HG02798 (cell line): ENCODE measurements around the gene RPIA.
"Not testable (repeated sequence)": the region's sequence is repeated elsewhere in the genome, so short reads cannot be mapped to it uniquely, and the experiment has no call there.

Experiments
- ATAC-seq: cut with Tn5 transposase; IDR thresholded peaks from one replicate; pipeline ENCODE4 v1.9.1; 2021; ENCODE audit warnings: mild to moderate bottlenecking; ENCODE audit not compliant: unreplicated experiment, poor library complexity

Gene RPIA

GRCh38 chr2:88729061-88729745, 37.7 kb downstream of the RPIA start:
- no peak for ATAC-seq

- no peak for ATAC-seq
These were observed 41.9 kb downstream of the RPIA start for GRCh38 chr2:88733155-88733902.

GRCh38 chr2:88735133-88735532, 43.7 kb downstream of the RPIA start:
- ATAC-seq: no peak

GRCh38 chr2:88735853-88736252, 44.4 kb downstream of the RPIA start:
- ATAC-seq: no peak

GRCh38 chr2:88736437-88736836, 45.0 kb downstream of the RPIA start:
- no peak for ATAC-seq

- no peak for ATAC-seq
These were observed 45.9 kb downstream of the RPIA start for GRCh38 chr2:88737385-88737784.

GRCh38 chr2:88738271-88738670, 46.8 kb downstream of the RPIA start:
- ATAC-seq: no peak

GRCh38 chr2:88739985-88740600, 48.6 kb downstream of the RPIA start:
- peak; percentile 83 for ATAC-seq

GRCh38 chr2:88746929-88747490, 55.5 kb downstream of the RPIA start:
- ATAC-seq: no peak

GRCh38 chr2:88747990-88748389, 56.5 kb downstream of the RPIA start:
- no peak for ATAC-seq

GRCh38 chr2:88751768-88752167, 60.3 kb downstream of the RPIA start:
- ATAC-seq: no peak

GRCh38 chr2:88753833-88754584, 62.5 kb downstream of the RPIA start:
- peak; percentile 93 for ATAC-seq

GRCh38 chr2:88754585-88755320, 63.3 kb downstream of the RPIA start:
- ATAC-seq: peak; percentile 36

GRCh38 chr2:88755836-88756235, 64.4 kb downstream of the RPIA start:
- no peak for ATAC-seq

GRCh38 chr2:88757025-88757424, 65.6 kb downstream of the RPIA start:
- no peak for ATAC-seq

GRCh38 chr2:88758702-88759101, 67.2 kb downstream of the RPIA start:
- not testable (repeated sequence) for ATAC-seq

GRCh38 chr2:88760819-88761598, 69.5 kb downstream of the RPIA start:
- no peak for ATAC-seq

GRCh38 chr2:88764141-88764849, 72.8 kb downstream of the RPIA start:
- no peak for ATAC-seq

- ATAC-seq: peak; percentile 19
These were observed 73.3 kb downstream of the RPIA start for GRCh38 chr2:88764850-88765153.
